GM12878 (cell line): ENCODE results near the gene EPN3.

Experiments
- BHLHE40 ChIP-seq, 2 experiments: fragments of 450-650 bp in 1 of 2; IDR thresholded peaks; 2 replicates each; pipeline ENCODE4 v1.6.1; 2011 to 2017; ENCODE audit warnings: low read depth in 2 of 2, borderline replicate concordance in 1 of 2, improper control_type of control experiment in 1 of 2, low read length in 1 of 2, mild to moderate bottlenecking in 1 of 2
- CTCF ChIP-seq, 3 experiments: IDR thresholded peaks in 2 of 3; conservative IDR thresholded peaks in 1 of 3; 2 replicates each; pipeline ENCODE4 v1.5.1; 2011; ENCODE audit warnings: low read depth in 3 of 3, low read length in 3 of 3, mild to moderate bottlenecking in 3 of 3, control low read depth in 2 of 3, moderate library complexity in 2 of 3, inconsistent platforms in 1 of 3, mixed read lengths in 1 of 3; ENCODE audit not compliant: control insufficient read depth in 2 of 3, insufficient read depth in 1 of 3; ENCODE audit errors: extremely low read depth in 1 of 3
- IKZF2 ChIP-seq, 2 experiments: fragments of 450-650 bp; IDR thresholded peaks; 2 replicates each; pipeline ENCODE4 v1.6.1; 2017; ENCODE audit warnings: mild to moderate bottlenecking in 2 of 2, moderate library complexity in 2 of 2
- STAT3 ChIP-seq: IDR thresholded peaks from 2 replicates; pipeline ENCODE4 v1.6.1; 2011; ENCODE audit warnings: low read depth, low read length, improper control_type of control experiment
- SUPT20H ChIP-seq: IDR thresholded peaks from 2 replicates; pipeline ENCODE4 v1.6.1; 2011; ENCODE audit warnings: low read depth, mild to moderate bottlenecking, low read length, moderate library complexity, borderline replicate concordance; ENCODE audit not compliant: control insufficient read depth
- ZBTB33 ChIP-seq: fragments of 450-650 bp; IDR thresholded peaks from 2 replicates; pipeline ENCODE4 v1.6.1; 2017; ENCODE audit warnings: mild to moderate bottlenecking
- ZZZ3 ChIP-seq: IDR thresholded peaks from 2 replicates; pipeline ENCODE4 v1.6.1; 2011; ENCODE audit warnings: low read depth; ENCODE audit not compliant: control insufficient read depth, insufficient read length

- TF ChIP-seq IKZF2 (IDR thresholded peaks at IDR 0.05): no peak
- TF ChIP-seq SUPT20H: no peak
- TF ChIP-seq ZZZ3: no peak
- TF ChIP-seq CTCF (IDR thresholded peaks at IDR 0.05 in 2 of 3, conservative IDR thresholded peaks at IDR 0.05 in 1 of 3; ENCODE audit: control insufficient read depth in 2 of 3, extremely low read depth in 1 of 3, insufficient read depth in 1 of 3, low read depth in 3 of 3, low read length in 3 of 3): no peak
- TF ChIP-seq BHLHE40 (IDR thresholded peaks at IDR 0.05; ENCODE audit: borderline replicate concordance in 1 of 2, low read depth in 2 of 2, low read length in 1 of 2): no peak
- no peak for TF ChIP-seq ZBTB33
- TF ChIP-seq STAT3: no peak
Observed at GRCh38 chr17:50568659-50569058, 36.1 kb downstream of the EPN3 start.
